Gastrocnemius medialis (tissue), 4 donors: ENCODE results near the gene PRSS8.

Experiments used
- POLR2A ChIP-seq, 2 donors: fragments of 450-650 bp; IDR thresholded peaks; one replicate each; pipeline ENCODE4 v1.6.1; 2017; ENCODE audit warnings: antibody characterized with exemption in 2 of 2, mild to moderate bottlenecking in 2 of 2, moderate library complexity in 2 of 2
- TF ChIP-seq, protein P1 (sequence below), 5 experiments: fragments of 450-650 bp in 3 of 5; fragments of 200-600 bp in 2 of 5; sonication (generic) in 2 of 5; IDR thresholded peaks in 4 of 5; conservative IDR thresholded peaks in 1 of 5; 1 replicate in 4 of 5; 2 replicates in 1 of 5; pipeline ENCODE4 v1.5.1; 2016 to 2019; ENCODE audit warnings: antibody characterized with exemption in 5 of 5, mild to moderate bottlenecking in 3 of 5, moderate library complexity in 3 of 5

DNA sequence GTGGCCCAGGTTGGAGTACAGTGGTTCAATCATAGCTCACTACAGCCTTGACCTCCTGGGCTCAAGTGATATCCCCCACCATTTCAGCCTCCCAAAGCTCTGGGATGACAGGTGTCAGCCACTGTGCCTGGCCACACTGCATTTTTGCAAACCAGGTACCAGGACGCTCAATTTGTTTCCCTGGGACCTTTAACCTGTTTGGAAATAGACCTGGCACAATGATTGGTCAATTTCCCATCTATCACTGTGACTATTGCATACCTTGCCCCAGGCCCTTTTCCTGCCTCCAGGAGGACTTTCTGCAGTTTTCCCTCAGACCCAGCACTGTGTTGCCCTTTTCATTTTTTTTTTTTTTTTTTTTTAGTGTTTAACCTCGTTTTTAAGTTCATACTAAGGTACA lies 33.3 kb upstream of the PRSS8 start:
- TF ChIP-seq POLR2A (IDR thresholded peaks at IDR 0.05) = no peak
- TF ChIP-seq, protein P1, sequence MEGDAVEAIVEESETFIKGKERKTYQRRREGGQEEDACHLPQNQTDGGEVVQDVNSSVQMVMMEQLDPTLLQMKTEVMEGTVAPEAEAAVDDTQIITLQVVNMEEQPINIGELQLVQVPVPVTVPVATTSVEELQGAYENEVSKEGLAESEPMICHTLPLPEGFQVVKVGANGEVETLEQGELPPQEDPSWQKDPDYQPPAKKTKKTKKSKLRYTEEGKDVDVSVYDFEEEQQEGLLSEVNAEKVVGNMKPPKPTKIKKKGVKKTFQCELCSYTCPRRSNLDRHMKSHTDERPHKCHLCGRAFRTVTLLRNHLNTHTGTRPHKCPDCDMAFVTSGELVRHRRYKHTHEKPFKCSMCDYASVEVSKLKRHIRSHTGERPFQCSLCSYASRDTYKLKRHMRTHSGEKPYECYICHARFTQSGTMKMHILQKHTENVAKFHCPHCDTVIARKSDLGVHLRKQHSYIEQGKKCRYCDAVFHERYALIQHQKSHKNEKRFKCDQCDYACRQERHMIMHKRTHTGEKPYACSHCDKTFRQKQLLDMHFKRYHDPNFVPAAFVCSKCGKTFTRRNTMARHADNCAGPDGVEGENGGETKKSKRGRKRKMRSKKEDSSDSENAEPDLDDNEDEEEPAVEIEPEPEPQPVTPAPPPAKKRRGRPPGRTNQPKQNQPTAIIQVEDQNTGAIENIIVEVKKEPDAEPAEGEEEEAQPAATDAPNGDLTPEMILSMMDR (IDR thresholded peaks at IDR 0.05 in 4 of 5, conservative IDR thresholded peaks at IDR 0.05 in 1 of 5) = no peak
